Measurements from ENCODE around the gene E2F7.
"Not testable (repeated sequence)": the region's sequence is repeated elsewhere in the genome, so short reads cannot be mapped to it uniquely, and the experiment has no call there.

The E2F7 gene, protein sequence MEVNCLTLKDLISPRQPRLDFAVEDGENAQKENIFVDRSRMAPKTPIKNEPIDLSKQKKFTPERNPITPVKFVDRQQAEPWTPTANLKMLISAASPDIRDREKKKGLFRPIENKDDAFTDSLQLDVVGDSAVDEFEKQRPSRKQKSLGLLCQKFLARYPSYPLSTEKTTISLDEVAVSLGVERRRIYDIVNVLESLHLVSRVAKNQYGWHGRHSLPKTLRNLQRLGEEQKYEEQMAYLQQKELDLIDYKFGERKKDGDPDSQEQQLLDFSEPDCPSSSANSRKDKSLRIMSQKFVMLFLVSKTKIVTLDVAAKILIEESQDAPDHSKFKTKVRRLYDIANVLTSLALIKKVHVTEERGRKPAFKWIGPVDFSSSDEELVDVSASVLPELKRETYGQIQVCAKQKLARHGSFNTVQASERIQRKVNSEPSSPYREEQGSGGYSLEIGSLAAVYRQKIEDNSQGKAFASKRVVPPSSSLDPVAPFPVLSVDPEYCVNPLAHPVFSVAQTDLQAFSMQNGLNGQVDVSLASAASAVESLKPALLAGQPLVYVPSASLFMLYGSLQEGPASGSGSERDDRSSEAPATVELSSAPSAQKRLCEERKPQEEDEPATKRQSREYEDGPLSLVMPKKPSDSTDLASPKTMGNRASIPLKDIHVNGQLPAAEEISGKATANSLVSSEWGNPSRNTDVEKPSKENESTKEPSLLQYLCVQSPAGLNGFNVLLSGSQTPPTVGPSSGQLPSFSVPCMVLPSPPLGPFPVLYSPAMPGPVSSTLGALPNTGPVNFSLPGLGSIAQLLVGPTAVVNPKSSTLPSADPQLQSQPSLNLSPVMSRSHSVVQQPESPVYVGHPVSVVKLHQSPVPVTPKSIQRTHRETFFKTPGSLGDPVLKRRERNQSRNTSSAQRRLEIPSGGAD

DNA sequence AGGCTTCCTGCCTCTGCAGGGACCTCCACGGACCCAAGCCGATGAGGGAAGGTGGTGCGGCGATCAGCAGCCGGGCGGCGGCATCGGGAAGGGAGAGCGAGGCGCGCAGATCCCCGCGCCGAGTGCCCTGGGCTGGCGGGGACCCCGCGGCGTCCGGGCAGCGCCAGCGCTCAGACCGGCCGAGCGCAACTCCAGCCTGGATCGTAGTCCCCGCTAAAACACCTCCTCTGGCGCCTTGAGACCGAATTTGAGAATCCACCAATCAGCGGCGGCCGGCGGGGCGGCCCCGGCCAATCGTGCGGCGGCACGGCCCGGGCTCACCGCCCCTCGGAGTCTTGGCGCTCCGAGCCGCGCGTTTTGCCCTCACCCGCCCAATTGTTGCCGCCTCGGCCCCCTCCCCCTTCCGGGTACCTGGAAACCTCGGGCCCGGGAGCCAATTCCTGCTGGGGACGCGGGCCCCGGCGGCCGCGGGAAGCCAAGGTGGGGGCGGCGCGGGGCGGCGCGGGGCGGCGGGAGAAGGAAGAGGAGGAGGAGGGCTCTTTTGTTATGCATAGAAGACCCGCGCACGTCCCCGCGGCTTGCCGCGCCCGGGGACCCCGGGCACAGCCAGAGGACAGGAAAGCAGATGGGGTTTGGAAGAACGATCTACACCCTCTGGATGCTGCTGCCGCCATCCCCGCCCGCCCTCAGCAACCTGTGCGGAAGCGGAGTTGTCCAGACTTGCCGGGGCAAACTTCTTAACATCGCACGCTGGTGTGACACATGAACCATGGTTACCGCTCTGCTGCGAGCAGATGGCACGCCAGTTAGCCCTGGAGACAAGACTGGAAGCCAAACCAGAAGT, at the start of gene E2F7:
TSS of gene E2F7 (minus strand) at position 209 of the 844 bp plus-strand sequence. CDS start 934 bp downstream, outside the sequence.
- peak; percentile 88 for DNase-seq

DNA sequence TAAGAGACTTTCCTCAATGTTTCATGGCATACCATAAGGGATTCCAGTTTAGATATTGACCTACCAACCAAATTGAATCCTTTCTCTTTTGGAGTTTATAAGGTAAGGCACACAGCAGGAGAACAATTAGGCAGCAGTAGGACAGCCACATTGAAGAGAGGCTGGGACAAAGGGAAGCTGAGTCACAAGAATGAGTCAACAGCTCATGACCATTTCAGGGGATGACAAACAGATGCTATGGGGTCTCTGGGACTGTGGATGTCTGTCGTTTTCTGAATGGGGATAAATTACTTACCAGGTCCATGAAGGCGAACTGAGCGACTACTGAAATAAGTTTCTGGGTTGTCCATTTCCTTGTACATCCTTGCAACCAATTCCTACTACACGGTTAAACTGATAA, 48.6 kb upstream of the E2F7 start:
- DNase-seq, result no peak

DNA sequence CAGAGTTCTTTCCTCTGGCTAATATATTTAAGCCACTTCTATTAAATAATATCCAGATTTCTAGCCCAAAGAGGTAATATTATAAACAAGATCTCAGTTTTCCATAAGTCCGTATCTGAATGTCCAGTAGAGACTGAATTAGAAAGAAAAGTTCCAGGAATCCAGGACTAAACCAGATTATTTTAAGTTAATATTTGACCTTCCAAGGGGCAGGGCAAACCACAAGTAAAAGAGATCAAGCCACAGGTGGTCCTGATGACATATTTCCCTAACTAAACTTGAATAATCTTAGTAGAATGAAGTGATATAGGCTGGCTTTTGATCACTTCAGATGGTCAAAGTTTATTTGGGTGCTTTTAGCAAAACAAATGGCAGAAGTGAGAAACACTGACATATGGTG, 43.3 kb upstream of the E2F7 start:
- DNase-seq, result no peak

DNA sequence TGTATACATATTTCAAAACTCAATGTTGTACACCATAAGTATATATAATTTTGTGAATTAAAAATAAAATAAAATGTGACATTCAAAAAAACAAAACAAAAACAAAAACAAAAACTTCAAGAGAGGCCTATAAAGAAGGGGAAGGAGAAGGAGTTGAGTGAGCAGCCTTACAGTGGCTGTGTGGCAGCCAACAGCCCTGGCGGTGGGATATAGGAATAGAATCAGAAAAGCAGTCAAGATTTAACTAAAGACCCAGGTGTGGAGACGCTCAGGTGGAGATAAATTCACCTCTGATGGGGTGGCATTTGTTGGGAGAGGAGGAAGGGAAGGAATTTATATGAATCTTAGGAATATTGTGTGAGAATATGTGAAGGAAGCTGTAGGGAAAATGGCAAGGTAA, 41.8 kb upstream of the E2F7 start:
- DNase-seq, result no peak

DNA sequence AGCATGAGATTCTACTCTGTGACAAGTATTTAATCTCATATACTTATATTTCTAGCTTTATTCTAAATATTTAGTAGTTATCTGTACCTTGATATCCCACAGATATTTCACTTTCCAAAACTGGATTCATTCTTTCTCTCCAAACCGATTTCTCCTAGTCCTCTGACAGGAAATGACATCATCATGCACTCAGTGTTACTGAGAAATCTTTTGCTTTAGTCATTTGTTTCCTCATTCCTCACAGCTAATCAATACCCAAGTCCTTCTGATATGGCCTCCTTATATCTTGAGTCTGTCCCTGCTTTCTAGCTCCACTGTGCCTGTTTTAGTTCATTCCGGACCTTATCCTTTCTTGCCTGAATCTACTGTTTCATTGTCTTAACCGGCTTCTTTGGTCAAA, 39.4 kb upstream of the E2F7 start:
- DNase-seq, result no peak

DNA sequence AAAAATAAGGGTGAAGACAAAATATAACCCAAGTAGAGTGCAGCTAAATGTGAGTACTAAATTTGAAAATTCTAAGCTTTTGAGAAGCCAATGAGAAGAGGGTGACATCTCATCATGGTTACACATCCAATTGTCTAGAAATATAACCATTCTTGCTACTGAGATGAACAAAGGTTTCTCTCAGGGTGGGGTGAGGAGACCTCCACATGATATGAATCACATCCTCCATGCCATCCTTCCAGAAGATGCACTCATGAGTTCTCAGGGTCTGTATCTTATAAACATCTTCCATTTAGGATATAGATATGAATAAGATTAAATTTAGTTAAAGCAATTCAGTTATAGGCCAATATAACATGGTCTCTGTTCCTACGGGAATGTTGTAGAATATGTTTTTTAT, 38.9 kb upstream of the E2F7 start:
- DNase-seq, result no peak

DNA sequence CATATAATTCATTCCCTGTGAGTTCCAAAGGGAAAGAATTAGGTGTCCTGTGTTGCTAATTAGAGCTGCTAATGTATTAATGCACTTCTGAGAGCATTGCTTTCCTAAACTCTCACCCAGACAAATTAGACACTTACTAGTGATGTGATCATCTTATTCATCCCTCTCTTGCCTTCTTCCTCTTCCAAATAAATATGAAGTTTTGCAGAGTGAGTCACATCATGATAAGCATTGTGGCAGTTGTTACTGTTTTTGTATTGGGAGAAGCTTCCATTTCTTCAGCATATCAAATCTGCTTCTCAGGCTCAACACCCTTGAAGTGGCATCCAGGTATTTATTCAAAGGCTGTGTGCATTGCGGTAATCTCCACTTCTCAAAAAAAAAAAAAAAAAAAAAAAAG, 37.3 kb upstream of the E2F7 start:
- DNase-seq, result no peak

DNA sequence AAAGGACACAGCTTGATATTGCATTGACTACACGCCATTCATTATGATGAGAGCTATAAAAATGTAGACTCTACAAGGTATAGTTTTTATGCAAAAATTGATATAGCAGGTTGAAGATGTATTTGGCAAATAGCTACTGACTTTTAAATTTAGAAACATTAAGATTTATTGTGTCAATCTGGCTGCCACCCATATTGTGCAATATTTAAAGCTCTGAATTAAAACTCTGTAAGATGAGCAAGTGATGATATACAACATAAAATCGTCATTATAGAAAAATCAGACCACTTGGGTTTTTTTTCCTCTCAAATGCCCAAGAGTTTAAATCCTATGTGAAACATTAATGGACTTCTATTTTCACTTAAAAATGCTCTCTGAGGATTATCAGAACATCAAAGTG, 36.8 kb upstream of the E2F7 start:
- DNase-seq, result no peak

DNA sequence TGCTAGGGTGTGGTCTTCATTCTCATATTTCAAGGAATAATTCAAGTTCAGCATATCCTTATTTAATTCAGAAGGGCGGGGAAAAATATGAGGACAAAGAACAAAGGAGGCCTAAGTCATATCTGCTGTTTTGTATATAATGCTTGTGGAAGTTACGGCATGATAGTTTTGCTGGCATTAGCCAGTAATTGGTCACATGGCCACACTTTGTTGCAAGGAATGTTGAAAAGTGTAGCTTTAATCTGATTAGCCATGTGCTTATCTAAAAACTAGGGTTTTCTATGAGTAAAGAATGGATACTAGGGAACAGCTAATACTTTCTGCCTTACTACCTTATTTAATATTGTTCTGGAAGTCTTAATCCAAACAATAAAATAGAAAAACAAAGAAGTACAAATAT, 34.4 kb upstream of the E2F7 start:
- no peak for DNase-seq

DNA sequence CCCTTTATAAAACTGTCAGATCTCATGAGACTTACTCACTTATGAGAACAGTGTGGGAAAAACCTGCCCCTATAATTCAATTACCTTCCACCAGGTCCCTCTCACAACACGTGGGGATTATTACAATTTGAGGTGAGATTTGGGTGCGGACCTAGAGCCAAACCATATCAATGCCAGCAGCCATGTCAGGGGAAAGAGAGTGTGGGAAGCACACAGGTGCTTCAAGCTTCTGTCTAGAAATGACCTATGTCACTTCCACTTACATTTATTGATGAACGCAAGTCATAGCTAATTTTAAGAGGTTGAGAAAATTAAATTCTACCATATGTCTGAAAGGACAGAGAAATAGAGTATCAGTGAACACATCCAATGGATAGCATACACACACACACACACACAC, 32.5 kb upstream of the E2F7 start:
- DNase-seq, result no peak

DNA sequence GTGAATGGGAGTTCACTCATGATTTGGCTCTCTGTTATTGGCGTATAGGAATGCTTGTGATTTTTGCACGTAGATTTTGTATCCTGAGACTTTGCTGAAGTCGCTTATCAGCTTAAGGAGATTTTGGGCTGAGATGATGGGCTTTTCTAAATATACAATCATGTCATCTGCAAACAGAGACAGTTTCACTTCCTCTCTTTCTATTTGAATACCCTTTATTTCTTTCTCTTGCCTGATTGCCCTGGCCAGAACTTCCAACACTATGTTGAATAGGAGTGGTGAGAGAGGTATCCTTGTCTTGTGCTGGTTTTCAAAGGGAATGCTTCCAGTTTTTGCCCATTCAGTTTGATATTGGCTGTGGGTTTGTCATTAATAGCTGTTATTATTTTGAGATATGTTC, 26.9 kb upstream of the E2F7 start:
- not testable (repeated sequence) for DNase-seq

DNA sequence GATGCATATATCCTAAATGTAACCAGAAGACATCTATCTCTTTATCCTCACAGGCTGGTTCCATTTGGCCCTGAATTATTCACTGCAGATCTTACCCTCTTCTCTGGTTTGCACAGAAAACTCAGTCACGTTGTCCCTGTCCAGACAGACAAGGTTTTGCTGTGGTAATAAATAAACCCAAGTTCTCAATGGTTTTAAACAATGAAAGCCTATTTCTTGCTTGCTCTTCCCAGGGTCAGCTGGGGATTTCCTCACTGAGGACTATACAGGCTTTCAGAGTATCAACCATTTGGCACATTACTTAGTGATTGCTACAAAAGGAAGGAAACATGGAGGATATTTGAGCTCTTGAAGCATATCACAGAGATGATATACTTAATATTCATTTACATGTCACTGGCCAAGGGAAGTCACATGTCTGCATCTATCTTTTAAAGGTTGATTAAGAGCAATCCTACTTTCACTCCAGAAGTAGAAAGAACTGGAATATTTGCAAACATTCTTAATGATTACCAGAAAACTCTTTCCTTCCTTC, 24.4 kb upstream of the E2F7 start:
- no peak for DNase-seq

DNA sequence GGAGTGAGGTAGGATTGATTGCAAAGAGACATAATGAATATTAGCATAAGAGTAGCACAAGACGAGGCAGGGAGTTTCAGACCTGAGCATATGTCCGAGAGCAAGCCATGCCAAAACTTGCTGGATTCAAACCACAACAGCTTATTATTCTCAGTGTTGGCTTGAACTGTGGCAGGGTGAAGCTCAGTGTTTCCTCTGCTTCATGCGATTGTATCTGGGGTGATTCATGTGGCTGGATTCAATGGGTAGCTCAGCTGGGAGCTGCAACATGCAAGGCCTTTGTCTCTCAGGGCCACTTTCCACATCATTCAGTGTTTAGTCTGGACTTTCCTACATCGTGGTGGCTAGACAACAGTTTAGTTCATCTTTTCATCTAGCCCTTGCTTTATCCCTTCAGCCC, 22.1 kb upstream of the E2F7 start:
- no peak for DNase-seq

DNA sequence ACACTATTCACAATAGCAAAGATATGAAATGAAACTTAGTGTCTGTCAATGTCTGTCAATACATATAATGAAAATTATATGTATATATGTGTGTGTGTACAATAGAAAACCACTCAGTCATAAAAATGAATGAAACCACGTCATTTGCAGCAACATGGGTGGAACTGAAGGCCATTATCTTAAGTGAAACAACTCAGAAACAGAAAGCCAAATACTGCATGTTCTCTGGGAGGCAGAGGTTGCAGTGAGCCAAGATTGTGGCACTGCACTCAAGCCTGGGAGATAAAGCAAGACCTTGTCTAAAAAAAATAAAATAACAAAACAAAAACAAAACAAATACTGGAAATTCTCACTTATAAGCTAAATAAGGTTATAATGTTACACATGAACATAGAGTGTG, 16.7 kb upstream of the E2F7 start:
- DNase-seq, result no peak

DNA sequence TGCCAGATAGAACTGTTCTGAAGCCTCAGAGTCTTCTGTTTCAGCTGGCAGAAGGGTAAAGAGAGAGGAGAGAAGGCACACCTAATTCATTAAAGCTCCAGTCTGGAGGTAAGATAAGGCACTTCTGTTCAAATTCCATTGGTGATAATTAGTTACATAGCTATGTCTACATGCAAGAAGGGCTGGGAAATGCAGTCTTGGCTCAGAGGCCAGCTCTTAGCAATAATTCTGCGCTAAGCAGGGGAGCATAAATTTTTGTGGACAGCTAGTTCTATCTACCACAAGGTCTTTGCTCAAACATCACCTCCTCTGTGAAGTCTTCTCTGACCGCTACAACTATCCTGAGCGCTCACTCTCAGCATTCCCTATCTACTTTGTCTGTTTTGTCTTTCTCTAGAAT, 14.3 kb upstream of the E2F7 start:
- no peak for DNase-seq

DNA sequence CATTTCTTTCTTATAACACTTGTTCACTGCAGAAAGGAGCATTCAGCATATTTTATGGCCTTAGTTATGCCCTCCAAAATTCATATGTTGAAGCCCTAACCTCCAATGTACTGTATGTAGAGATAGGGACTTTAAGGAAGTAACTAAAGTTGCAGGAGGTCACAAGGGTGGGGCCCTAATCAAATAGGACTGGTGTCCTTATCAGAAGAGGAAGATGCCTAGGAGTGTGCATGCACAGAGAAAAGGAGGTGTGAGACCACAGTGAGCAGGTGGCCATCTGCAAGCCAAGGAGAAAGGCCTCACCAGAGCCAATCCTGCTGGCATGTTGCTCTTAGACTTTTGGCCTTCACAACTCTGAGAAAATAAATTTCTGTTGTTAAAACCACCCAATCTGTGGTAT, 12.9 kb upstream of the E2F7 start:
- no peak for DNase-seq

DNA sequence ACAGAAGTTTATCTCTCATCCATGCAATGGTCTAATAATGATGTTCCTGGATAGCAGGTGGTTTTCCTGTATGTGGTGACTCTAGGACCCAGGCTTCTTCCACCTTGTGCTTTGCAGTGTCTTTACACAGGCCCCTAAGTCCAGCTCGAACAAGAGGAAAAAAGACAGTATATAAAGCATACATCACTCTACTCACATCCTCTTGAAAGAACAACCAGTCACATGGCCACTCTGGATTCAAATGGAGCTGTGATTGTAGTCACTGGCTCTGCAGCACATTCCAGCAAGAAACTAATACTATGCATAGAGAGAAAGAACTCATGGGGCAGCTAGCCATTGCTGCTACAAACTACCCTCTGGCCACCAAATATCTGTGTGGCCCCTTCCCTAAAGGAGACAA, 11.5 kb upstream of the E2F7 start:
- no peak for DNase-seq

DNA sequence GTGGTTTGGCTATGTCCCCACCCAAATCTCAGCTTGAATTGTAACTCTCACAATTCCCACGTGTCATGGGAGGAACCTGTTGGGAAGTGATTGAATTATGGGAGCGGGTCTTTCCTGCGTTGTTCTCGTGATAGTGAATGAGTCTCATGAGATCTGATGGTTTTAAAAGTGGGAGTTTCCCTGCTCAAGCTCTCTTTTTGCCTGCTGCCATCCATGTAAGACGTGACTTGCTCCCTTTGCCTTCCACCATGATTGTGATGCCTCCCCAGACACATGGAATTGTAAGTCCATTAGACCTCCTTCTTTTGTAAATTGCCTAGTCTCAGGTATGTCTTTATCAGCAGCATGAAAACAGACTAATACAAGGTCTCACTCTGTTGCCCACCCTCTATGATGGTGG, 8.5 kb upstream of the E2F7 start:
- not testable (repeated sequence) for DNase-seq

DNA sequence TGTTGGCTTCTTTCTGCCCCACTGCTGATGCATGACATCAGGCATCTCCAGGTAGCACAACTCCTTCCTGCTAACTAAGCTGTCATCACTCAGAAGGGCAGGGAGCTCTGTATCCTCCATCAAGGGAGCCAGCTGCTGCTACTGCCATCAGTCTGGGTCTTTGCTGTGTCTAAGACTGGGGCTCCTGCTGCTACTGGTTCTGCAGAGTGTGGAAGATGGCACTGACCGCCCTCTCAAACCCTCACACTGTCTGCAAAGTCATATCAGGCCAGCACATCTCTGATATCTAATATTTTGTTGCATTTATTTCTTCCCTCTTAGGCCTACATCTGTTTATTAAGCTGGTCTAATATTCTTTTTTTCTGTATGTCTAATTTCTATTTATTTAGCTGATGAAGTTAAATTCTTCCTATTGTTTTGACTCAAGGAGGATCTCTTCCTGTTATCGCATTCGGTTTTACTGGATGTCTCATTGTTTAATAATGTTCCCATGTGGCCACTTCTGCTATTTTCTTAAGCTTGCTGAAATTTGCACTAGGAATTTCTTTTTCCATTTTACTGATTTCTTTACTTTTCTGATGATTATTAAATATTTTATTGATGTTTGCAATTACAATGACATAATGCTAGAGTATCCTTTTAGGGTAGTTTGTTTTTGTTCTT, 7.6 kb upstream of the E2F7 start:
- DNase-seq, result no peak

DNA sequence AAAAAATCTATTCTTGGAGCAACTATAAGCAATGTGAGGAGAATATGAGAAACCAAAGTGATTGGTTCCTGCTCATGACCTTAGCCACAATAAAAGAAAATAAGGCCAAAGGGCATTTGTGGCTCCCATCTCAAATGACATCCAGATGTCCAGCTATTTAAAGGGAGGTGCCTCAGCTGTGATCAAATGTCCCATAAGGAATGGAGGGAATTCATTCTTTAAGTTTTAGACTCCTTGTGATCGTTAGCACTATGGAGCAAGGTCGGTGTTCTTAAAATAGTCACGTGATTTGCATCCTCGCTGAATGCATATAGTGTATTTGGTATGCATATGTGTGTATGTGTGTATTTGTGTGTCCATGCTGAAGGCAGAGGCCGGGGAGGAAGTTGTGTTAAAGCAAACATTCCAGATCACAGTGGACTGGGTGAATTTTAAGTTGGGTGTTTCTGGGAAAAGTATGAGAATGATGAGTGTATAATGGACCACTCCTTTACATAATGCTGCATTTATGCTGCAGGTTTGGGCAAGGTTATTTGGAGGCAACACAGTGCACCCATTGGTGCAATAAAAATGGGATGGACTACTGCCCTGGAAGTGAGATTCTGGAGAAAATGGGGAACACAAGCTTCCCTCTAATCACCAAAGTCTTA, 5.6 kb upstream of the E2F7 start:
- DNase-seq, result no peak

DNA sequence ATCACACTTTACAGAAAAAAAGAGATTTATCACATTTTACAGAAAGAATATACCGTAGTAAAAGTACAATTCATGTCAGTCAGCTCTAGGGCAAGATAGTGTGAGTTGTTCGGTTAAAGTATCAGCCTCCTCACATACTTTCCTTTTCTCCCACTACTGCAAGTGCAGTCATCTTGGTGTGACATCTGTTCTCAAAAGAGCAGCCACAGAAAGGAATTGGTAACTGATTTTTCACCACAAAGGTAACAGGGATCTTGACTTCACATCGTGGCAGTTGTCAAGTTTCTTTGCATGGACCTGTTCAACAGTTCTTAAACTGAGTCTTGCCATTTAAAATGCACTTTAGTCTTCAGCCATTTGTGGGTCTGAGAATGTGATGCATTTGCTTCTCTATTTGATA, 5.0 kb upstream of the E2F7 start:
- DNase-seq, result no peak

DNA sequence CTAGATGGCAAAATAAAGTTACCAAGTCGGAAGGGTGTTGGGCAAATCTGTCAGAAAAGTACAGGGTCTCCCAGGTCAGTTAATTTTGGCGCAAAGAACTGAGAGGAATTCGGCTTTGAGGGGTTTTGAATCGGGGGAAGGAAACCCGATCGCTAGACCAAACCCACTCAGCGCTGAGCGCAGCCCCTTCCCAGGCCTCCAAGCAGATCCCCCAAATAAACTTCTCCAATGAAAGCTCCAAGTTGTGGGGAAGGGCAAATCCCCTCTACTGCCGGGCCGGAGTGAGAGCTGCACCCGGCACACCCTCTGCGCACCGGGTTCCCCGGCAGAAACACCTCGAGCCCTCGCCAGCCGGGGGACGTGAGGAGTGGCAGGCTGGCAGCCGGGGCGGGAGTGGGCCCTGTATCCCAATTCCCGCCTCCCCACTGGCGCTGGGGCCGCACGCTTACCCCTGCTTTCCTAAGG, 441 bp downstream of the E2F7 start:
- DNase-seq, result no peak
